ENCODE measurements around the gene PPFIA3.
"Not testable (repeated sequence)": the region's sequence is repeated elsewhere in the genome, so short reads cannot be mapped to it uniquely, and the experiment has no call there.

Gene PPFIA3

DNA sequence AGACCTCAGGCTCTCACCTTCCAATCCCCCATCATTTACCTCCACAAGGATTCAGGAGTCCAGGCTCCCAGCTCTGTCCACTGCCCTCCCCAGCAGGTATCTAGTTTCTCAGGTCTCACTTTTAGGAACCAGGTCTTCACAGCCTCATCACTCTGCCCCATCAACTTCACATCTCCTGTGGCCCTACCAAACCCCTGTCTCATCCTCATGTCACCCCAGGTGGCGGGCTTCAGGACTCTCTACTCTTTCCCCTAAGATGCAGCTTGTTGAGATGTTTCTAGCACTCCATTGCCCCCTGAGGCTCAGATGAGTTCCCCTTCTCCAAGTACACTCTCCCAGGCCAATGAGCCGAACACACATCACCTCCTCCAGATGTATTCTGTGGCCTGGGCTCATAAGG, 1.5 kb downstream of the PPFIA3 start:
- Histone ChIP-seq H3K9me2 (replicated peaks; ENCODE audit: insufficient read depth, low read length) (no peaks in the 10 kb centered on the region), H3K36me3 (ENCODE audit: low read length) (no peaks in the 10 kb centered on the region), H3K27me3 (ENCODE audit: low read length) (no peaks in the 10 kb centered on the region), H2AFZ (ENCODE audit: low read depth, low read length, severe bottlenecking) (no peak overlapping the region), H3K4me2 (ENCODE audit: low read depth, low read length, poor library complexity, severe bottlenecking) (no peak overlapping the region), H3F3A (ENCODE audit: insufficient read depth) (0 out of 2 replicates have a peak, but pooled peaks cover 4% of the 10 kb centered on the region), H3K4me3 (ENCODE audit: insufficient read depth, low read length, poor library complexity, severe bottlenecking) (no peak overlapping the region), H3K27ac (ENCODE audit: low read depth, low read length) (no peak overlapping the region), H3K9ac (ENCODE audit: low read length) (no peak overlapping the region), H4K20me1 (ENCODE audit: low read depth, low read length) (no peaks in the 10 kb centered on the region), H3K79me2 (ENCODE audit: insufficient read depth, low read length) (no peaks in the 10 kb centered on the region), H3K9me3 (ENCODE audit: insufficient read depth, low read length) (no peaks in the 10 kb centered on the region)
- TF ChIP-seq EZH2phosphoT487 (conservative IDR thresholded peaks at IDR 0.05; ENCODE audit: low read length) (no peak), CTCF (IDR thresholded peaks at IDR 0.05; ENCODE audit: insufficient read depth, low read length, poor library complexity, severe bottlenecking) (no peak)

GRCh38 chr19:49121841-49122240, 2.5 kb downstream of the PPFIA3 start:
- H3K36me3 ChIP-seq (ENCODE audit: low read length); H3K27me3 ChIP-seq (ENCODE audit: low read length); H3F3A ChIP-seq (ENCODE audit: insufficient read depth): not testable (repeated sequence)

GRCh38 chr19:49123285-49123684, 3.9 kb downstream of the PPFIA3 start:
- not testable (repeated sequence) for H2AFZ ChIP-seq (ENCODE audit: low read depth, low read length, severe bottlenecking); H3F3A ChIP-seq (ENCODE audit: insufficient read depth); H3K79me2 ChIP-seq (ENCODE audit: insufficient read depth, low read length); H3K4me2 ChIP-seq (ENCODE audit: low read depth, low read length, poor library complexity, severe bottlenecking); H3K9me3 ChIP-seq (ENCODE audit: insufficient read depth, low read length); H3K4me3 ChIP-seq (ENCODE audit: insufficient read depth, low read length, poor library complexity, severe bottlenecking); H3K27ac ChIP-seq (ENCODE audit: low read depth, low read length); H3K9ac ChIP-seq (ENCODE audit: low read length); H3K9me2 ChIP-seq (replicated peaks; ENCODE audit: insufficient read depth, low read length); H4K20me1 ChIP-seq (ENCODE audit: low read depth, low read length); H3K36me3 ChIP-seq (ENCODE audit: low read length); H3K27me3 ChIP-seq (ENCODE audit: low read length)

More at GRCh38 chr19:49121841-49122240, 2.5 kb downstream of the PPFIA3 start:
- H2AFZ ChIP-seq (ENCODE audit: low read depth, low read length, severe bottlenecking); H3K9me2 ChIP-seq (replicated peaks; ENCODE audit: insufficient read depth, low read length); H3K27ac ChIP-seq (ENCODE audit: low read depth, low read length); H3K79me2 ChIP-seq (ENCODE audit: insufficient read depth, low read length); H4K20me1 ChIP-seq (ENCODE audit: low read depth, low read length); H3K4me3 ChIP-seq (ENCODE audit: insufficient read depth, low read length, poor library complexity, severe bottlenecking); H3K9ac ChIP-seq (ENCODE audit: low read length); H3K4me2 ChIP-seq (ENCODE audit: low read depth, low read length, poor library complexity, severe bottlenecking); H3K9me3 ChIP-seq (ENCODE audit: insufficient read depth, low read length): not testable (repeated sequence)

- no peaks in the 10 kb centered on the region for H3K9me3 ChIP-seq (ENCODE audit: insufficient read depth, low read length)
- no peaks in the 10 kb centered on the region for H3K36me3 ChIP-seq (ENCODE audit: low read length)
- H2AFZ ChIP-seq (ENCODE audit: low read depth, low read length, severe bottlenecking), result no peak overlapping the region
- no peak overlapping the region for H3K9ac ChIP-seq (ENCODE audit: low read length)
- no peaks in the 10 kb centered on the region for H3K79me2 ChIP-seq (ENCODE audit: insufficient read depth, low read length)
- no peak overlapping the region for H3K27ac ChIP-seq (ENCODE audit: low read depth, low read length)
- no peaks in the 10 kb centered on the region for H4K20me1 ChIP-seq (ENCODE audit: low read depth, low read length)
- H3K27me3 ChIP-seq (ENCODE audit: low read length), result no peaks in the 10 kb centered on the region
- H3K4me3 ChIP-seq (ENCODE audit: insufficient read depth, low read length, poor library complexity, severe bottlenecking), result no peak overlapping the region
- H3K9me2 ChIP-seq (replicated peaks; ENCODE audit: insufficient read depth, low read length), result no peaks in the 10 kb centered on the region
- H3K4me2 ChIP-seq (ENCODE audit: low read depth, low read length, poor library complexity, severe bottlenecking), result no peak overlapping the region
- no peaks in the 10 kb centered on the region for H3F3A ChIP-seq (ENCODE audit: insufficient read depth)
- TF ChIP-seq EZH2phosphoT487 (conservative IDR thresholded peaks at IDR 0.05; ENCODE audit: low read length) (no peak), CTCF (IDR thresholded peaks at IDR 0.05; ENCODE audit: insufficient read depth, low read length, poor library complexity, severe bottlenecking) (no peak)
These were observed 5.8 kb downstream of the PPFIA3 start for GRCh38 chr19:49125025-49125731.

Data from SU-DHL-6 (cell line).